ENCODE results near the gene LENEP. TPM values are rescaled to one million over a fixed set of nuclear protein-coding genes. Genes with fewer than 3 reads are reported as not detected.
"Not testable (repeated sequence)": the region's sequence is repeated elsewhere in the genome, so short reads cannot be mapped to it uniquely, and the experiment has no call there.

The LENEP gene
- polyA plus RNA-seq, 1 donor (not counting 4 experiments of a cell fraction or from before 2014, with no cell fraction given): not detected

DNA sequence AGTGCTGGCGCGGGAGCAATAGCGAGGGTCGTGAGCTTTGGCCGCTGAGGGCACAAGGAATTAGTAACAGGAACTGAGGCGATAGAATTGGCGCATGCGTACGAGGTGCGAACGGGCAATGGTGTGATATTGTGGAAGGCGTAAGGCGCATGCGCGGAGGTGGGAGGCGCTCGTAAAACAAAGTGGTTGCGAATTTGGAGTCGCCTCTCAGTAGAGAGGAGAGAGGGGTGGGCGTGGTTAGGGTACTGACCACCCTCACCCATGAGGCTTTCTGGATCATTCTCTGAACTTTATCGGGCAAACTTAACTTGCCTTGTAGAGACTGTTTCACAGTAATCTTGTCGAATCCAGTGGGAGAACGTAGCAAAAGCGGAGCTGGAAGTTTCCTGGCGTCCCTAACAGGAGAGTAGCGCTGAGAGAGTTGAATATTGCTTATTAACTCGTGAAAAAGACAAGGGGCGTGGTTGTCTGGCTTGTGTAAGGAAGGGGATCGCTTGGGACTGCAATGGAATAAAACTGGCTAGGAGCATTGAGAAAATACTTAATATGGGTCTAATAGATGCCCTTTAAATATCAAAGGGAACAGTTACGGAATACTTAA, 18.5 kb upstream of the LENEP start:
- FAIRE-seq: peak; percentile 71
- Histone ChIP-seq H3K36me3 (ENCODE audit: control insufficient read depth in 2 of 2, extremely low read depth in 1 of 2, insufficient read depth in 2 of 2, low read length in 2 of 2) (peaks cover 0 to 10% of the 10 kb centered on the region in 2 experiments), H3K9ac (ENCODE audit: control insufficient read depth, extremely low read depth, insufficient read depth, low read length) (peak overlapping the region; percentile 96), H3K4me1 (ENCODE audit: control insufficient read depth, extremely low read depth, insufficient read depth, low read length) (peaks cover 35% of the 10 kb centered on the region), H3K4me3 (ENCODE audit: control insufficient read depth in 2 of 3, extremely low read depth in 1 of 3, insufficient read depth in 2 of 3, low read depth in 1 of 3, low read length in 3 of 3) (peak overlapping the region; percentile 57 to 98 (median 82)), H2AFZ (ENCODE audit: control insufficient read depth, low read length) (peak overlapping the region; percentile 71), H3K4me2 (ENCODE audit: control insufficient read depth, extremely low read depth, insufficient read depth, low read depth, low read length) (peak overlapping the region; percentile 95), H3K27me3 (ENCODE audit: control insufficient read depth, extremely low read depth, insufficient read depth, low read length) (no peaks in the 10 kb centered on the region), H3K27ac (ENCODE audit: control insufficient read depth, insufficient read depth, low read length) (peak overlapping the region; percentile 98), H3K9me3 (ENCODE audit: control insufficient read depth, low read depth, low read length) (no peaks in the 10 kb centered on the region), H3K79me2 (ENCODE audit: control insufficient read depth, insufficient read depth, low read length) (peaks cover 49% of the 10 kb centered on the region), H3K9me1 (ENCODE audit: control insufficient read depth, extremely low read depth, insufficient read depth, low read length) (no peaks in the 10 kb centered on the region), H4K20me1 (ENCODE audit: control insufficient read depth, extremely low read depth, insufficient read depth, low read length) (no peaks in the 10 kb centered on the region)
- dilution Hi-C loops (cut with MboI; ENCODE audit: extremely low pct_ligation_motif_present, low sequenced_read_pairs): no loop called here
- peak; percentile 81 for DNase-seq (ENCODE audit: low read depth, low spot score)
- TF ChIP-seq, protein P1, sequence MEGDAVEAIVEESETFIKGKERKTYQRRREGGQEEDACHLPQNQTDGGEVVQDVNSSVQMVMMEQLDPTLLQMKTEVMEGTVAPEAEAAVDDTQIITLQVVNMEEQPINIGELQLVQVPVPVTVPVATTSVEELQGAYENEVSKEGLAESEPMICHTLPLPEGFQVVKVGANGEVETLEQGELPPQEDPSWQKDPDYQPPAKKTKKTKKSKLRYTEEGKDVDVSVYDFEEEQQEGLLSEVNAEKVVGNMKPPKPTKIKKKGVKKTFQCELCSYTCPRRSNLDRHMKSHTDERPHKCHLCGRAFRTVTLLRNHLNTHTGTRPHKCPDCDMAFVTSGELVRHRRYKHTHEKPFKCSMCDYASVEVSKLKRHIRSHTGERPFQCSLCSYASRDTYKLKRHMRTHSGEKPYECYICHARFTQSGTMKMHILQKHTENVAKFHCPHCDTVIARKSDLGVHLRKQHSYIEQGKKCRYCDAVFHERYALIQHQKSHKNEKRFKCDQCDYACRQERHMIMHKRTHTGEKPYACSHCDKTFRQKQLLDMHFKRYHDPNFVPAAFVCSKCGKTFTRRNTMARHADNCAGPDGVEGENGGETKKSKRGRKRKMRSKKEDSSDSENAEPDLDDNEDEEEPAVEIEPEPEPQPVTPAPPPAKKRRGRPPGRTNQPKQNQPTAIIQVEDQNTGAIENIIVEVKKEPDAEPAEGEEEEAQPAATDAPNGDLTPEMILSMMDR (optimal IDR thresholded peaks at IDR 0.05 in 1 of 3, IDR thresholded peaks at IDR 0.05 in 1 of 3, conservative IDR thresholded peaks at IDR 0.05 in 1 of 3; ENCODE audit: extremely low read depth in 1 of 3, insufficient read depth in 2 of 3, low read length in 3 of 3): no peak
- no peak for TF ChIP-seq EZH2 (IDR thresholded peaks at IDR 0.05; ENCODE audit: low read length)

GRCh38 chr1:154975409-154976059, 17.9 kb upstream of the LENEP start:
- H3K4me2 ChIP-seq (ENCODE audit: control insufficient read depth, extremely low read depth, insufficient read depth, low read depth, low read length): peak overlapping the region; percentile 95
- H3K79me2 ChIP-seq (ENCODE audit: control insufficient read depth, insufficient read depth, low read length): peaks cover 43% of the 10 kb centered on the region
- dilution Hi-C loops (cut with MboI; ENCODE audit: extremely low pct_ligation_motif_present, low sequenced_read_pairs): no loop called here
- no peaks in the 10 kb centered on the region for H4K20me1 ChIP-seq (ENCODE audit: control insufficient read depth, extremely low read depth, insufficient read depth, low read length)
- peak overlapping the region; percentile 98 for H3K27ac ChIP-seq (ENCODE audit: control insufficient read depth, insufficient read depth, low read length)
- no peak overlapping the region for H2AFZ ChIP-seq (ENCODE audit: control insufficient read depth, low read length)
- peak overlapping the region; percentile 57 to 98 (median 82) for H3K4me3 ChIP-seq (ENCODE audit: control insufficient read depth in 2 of 3, extremely low read depth in 1 of 3, insufficient read depth in 2 of 3, low read depth in 1 of 3, low read length in 3 of 3)
- H3K9me1 ChIP-seq (ENCODE audit: control insufficient read depth, extremely low read depth, insufficient read depth, low read length): no peaks in the 10 kb centered on the region
- H3K9me3 ChIP-seq (ENCODE audit: control insufficient read depth, low read depth, low read length): no peaks in the 10 kb centered on the region
- peak overlapping the region; percentile 96 for H3K9ac ChIP-seq (ENCODE audit: control insufficient read depth, extremely low read depth, insufficient read depth, low read length)
- peaks cover 29% of the 10 kb centered on the region for H3K4me1 ChIP-seq (ENCODE audit: control insufficient read depth, extremely low read depth, insufficient read depth, low read length)
- TF ChIP-seq, protein P1 (optimal IDR thresholded peaks at IDR 0.05 in 1 of 3, IDR thresholded peaks at IDR 0.05 in 1 of 3, conservative IDR thresholded peaks at IDR 0.05 in 1 of 3; ENCODE audit: extremely low read depth in 1 of 3, insufficient read depth in 2 of 3, low read length in 3 of 3): no peak
- no peak for TF ChIP-seq EZH2 (IDR thresholded peaks at IDR 0.05; ENCODE audit: low read length)
- no peak for DNase-seq (ENCODE audit: low read depth, low spot score)
- peaks cover 0 to 10% of the 10 kb centered on the region in 2 experiments for H3K36me3 ChIP-seq (ENCODE audit: control insufficient read depth in 2 of 2, extremely low read depth in 1 of 2, insufficient read depth in 2 of 2, low read length in 2 of 2)
- FAIRE-seq: no peak
- H3K27me3 ChIP-seq (ENCODE audit: control insufficient read depth, extremely low read depth, insufficient read depth, low read length): no peaks in the 10 kb centered on the region

- DNase-seq (ENCODE audit: low read depth, low spot score); H3K9ac ChIP-seq (ENCODE audit: control insufficient read depth, extremely low read depth, insufficient read depth, low read length); H3K36me3 ChIP-seq (ENCODE audit: control insufficient read depth in 2 of 2, extremely low read depth in 1 of 2, insufficient read depth in 2 of 2, low read length in 2 of 2); H3K4me3 ChIP-seq (ENCODE audit: control insufficient read depth in 2 of 3, extremely low read depth in 1 of 3, insufficient read depth in 2 of 3, low read depth in 1 of 3, low read length in 3 of 3); H3K27ac ChIP-seq (ENCODE audit: control insufficient read depth, insufficient read depth, low read length); H3K9me3 ChIP-seq (ENCODE audit: control insufficient read depth, low read depth, low read length); FAIRE-seq; dilution Hi-C loops (cut with MboI; ENCODE audit: extremely low pct_ligation_motif_present, low sequenced_read_pairs); H3K9me1 ChIP-seq (ENCODE audit: control insufficient read depth, extremely low read depth, insufficient read depth, low read length); H4K20me1 ChIP-seq (ENCODE audit: control insufficient read depth, extremely low read depth, insufficient read depth, low read length); H2AFZ ChIP-seq (ENCODE audit: control insufficient read depth, low read length); H3K27me3 ChIP-seq (ENCODE audit: control insufficient read depth, extremely low read depth, insufficient read depth, low read length); H3K4me2 ChIP-seq (ENCODE audit: control insufficient read depth, extremely low read depth, insufficient read depth, low read depth, low read length): not testable (repeated sequence)
- H3K79me2 ChIP-seq (ENCODE audit: control insufficient read depth, insufficient read depth, low read length): peaks cover 43% of the 10 kb centered on the region
- peaks cover 16% of the 10 kb centered on the region for H3K4me1 ChIP-seq (ENCODE audit: control insufficient read depth, extremely low read depth, insufficient read depth, low read length)
Measured at GRCh38 chr1:154977762-154978161, 15.6 kb upstream of the LENEP start.

Measured in keratinocyte (primary cell).